Mesothelial cell of epicardium (in vitro differentiated cells): Measurements from ENCODE around the gene SYNE1. TPM values are rescaled to one million over a fixed set of nuclear protein-coding genes. Genes with fewer than 3 reads are reported as not detected.

Experiments used
- DNase-seq, 2 experiments: peaks; one replicate each; pipeline ENCODE4 v3.0.0; 2021; ENCODE audit warnings: low spot score in 2 of 2; ENCODE audit not compliant: unreplicated experiment in 2 of 2
- H3K27ac Mint-ChIP-seq: 2 replicates; pipeline ENCODE4 v1.8.0; 2021; ENCODE audit warnings: mixed read lengths
- H3K27me3 Mint-ChIP-seq: 2 replicates; pipeline ENCODE4 v1.8.0; 2021; ENCODE audit warnings: low read depth, mixed read lengths
- H3K36me3 Mint-ChIP-seq: 2 replicates; pipeline ENCODE4 v1.8.0; 2021; ENCODE audit warnings: mixed read lengths
- H3K4me1 Mint-ChIP-seq: 2 replicates; pipeline ENCODE4 v1.8.0; 2021; ENCODE audit warnings: mixed read lengths
- H3K4me3 Mint-ChIP-seq: 2 replicates; pipeline ENCODE4 v1.8.0; 2021; ENCODE audit warnings: mild to moderate bottlenecking, moderate library complexity, mixed read lengths
- H3K9me3 Mint-ChIP-seq: 2 replicates; pipeline ENCODE4 v1.8.0; 2021; ENCODE audit warnings: mixed read lengths
- CTCF ChIP-seq: fragments of 200-600 bp; sonication (generic); IDR thresholded peaks from one replicate; pipeline ENCODE4 v1.5.0; 2021; ENCODE audit warnings: antibody characterized with exemption; ENCODE audit not compliant: unreplicated experiment
- total RNA-seq: library from RNA; stranded (reverse); gene quantifications from 3 replicates; pipeline ENCODE4 v1.2.1, GENCODE V29; 2021

Gene SYNE1
- total RNA-seq, 1 donor from 2014 or later = 60.5 TPM

- Mint-ChIP-seq H3K27ac (no peak overlapping the region), H3K4me1 (no peaks in the 10 kb centered on the region), H3K36me3 (no peaks in the 10 kb centered on the region), H3K9me3 (no peaks in the 10 kb centered on the region), H3K4me3 (no peak overlapping the region), H3K27me3 (no peaks in the 10 kb centered on the region)
- no peak for DNase-seq
- no peak for TF ChIP-seq CTCF
These were observed 152.4 kb downstream of the SYNE1 start for GRCh38 chr6:152484806-152485205.

GRCh38 chr6:152482289-152482688 lies 154.9 kb downstream of the SYNE1 start:
- H3K27ac Mint-ChIP-seq = no peak overlapping the region
- no peak for TF ChIP-seq CTCF
- H3K4me1 Mint-ChIP-seq = no peaks in the 10 kb centered on the region
- no peak for DNase-seq
- no peaks in the 10 kb centered on the region for H3K27me3 Mint-ChIP-seq
- H3K4me3 Mint-ChIP-seq = no peak overlapping the region
- no peaks in the 10 kb centered on the region for H3K9me3 Mint-ChIP-seq
- H3K36me3 Mint-ChIP-seq = no peaks in the 10 kb centered on the region

DNA sequence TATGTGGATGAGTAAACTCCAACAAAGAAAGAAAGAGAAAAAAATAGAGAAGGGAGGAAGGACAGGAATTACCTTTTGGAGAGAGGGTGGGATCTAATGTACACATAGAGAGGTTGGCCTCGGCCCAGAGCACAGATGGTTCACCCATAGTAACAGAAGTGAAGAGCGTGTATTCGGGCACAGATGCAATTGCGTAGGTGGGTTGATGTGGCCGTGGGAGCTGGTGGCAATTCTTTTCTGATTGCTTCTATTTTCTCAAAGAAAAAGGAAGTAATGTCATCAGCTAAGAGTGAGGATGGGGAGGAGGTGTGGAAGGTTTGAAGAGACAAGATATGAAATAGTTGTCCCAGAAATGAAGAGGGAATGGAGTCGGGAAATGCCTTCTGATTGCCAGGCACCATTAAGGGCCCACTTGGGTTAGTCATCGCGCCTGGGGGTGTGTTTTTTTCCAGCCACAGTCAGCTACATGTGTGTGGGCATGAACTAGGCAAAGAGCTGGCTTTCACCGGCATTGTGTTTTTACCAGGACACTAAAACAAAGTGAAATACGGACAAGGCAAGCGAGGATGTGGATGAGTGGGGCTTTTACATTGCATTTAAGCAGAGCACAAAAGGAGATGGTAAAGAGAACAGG lies 158.7 kb downstream of the SYNE1 start:
- Mint-ChIP-seq H3K4me1 (no peaks in the 10 kb centered on the region), H3K4me3 (no peak overlapping the region), H3K9me3 (peaks cover 4% of the 10 kb centered on the region), H3K36me3 (no peaks in the 10 kb centered on the region), H3K27me3 (no peaks in the 10 kb centered on the region), H3K27ac (no peak overlapping the region)
- DNase-seq = no peak
- no peak for TF ChIP-seq CTCF

- no peaks in the 10 kb centered on the region for H3K27me3 Mint-ChIP-seq
- H3K36me3 Mint-ChIP-seq = no peaks in the 10 kb centered on the region
- no peak for TF ChIP-seq CTCF
- no peak for DNase-seq
- peaks cover 4% of the 10 kb centered on the region for H3K9me3 Mint-ChIP-seq
- peaks cover 6% of the 10 kb centered on the region for H3K4me1 Mint-ChIP-seq
- H3K27ac Mint-ChIP-seq = no peak overlapping the region
- no peak overlapping the region for H3K4me3 Mint-ChIP-seq
These were observed 162.8 kb downstream of the SYNE1 start for GRCh38 chr6:152474354-152474753.

DNA sequence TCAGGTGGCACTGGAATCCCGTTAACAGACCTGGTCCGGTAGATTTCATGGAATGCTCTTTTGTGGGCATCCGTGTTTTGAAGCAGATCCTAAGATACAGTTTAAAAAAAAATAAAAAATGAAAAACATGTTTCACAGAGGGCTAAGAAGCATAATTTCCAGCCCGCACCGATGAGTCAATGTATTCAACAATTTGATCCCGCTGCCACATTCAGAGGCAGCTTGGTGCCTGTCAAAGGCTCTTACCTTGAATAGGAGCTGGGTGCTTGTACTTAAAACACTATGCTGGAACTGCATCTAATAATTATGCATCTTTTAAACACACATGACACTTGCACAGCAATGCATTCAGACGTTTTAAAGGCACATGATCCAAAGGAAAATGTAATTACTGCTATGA lies 164.8 kb downstream of the SYNE1 start:
- Mint-ChIP-seq H3K4me3 (no peak overlapping the region), H3K27ac (no peak overlapping the region), H3K36me3 (no peaks in the 10 kb centered on the region), H3K9me3 (peaks cover 4% of the 10 kb centered on the region), H3K27me3 (no peaks in the 10 kb centered on the region), H3K4me1 (peaks cover 6% of the 10 kb centered on the region)
- no peak for TF ChIP-seq CTCF
- no peak for DNase-seq
